ENCODE measurements around the gene OR2M3.

The OR2M3 gene

GRCh38 chr1:248196965-248197364 is at the start of gene OR2M3:
OR2M3 (plus strand) TSS chr1:248197265; CDS start chr1:248203068, 5,803 bp downstream.
- Mint-ChIP-seq H3K4me1 (ENCODE audit: low read depth) (no peaks in the 10 kb centered on the region), H3K9me3 (peaks cover 15% of the 10 kb centered on the region), H3K27ac (no peak within 1 kb of the TSS), H3K4me3 (no peak within 1 kb of the TSS), H3K27me3 (no peaks in the 10 kb centered on the region), H3K36me3 (ENCODE audit: low read depth) (no peaks in the 10 kb centered on the region)

GRCh38 chr1:248152056-248152827 is 44.8 kb upstream of the OR2M3 start:
- Mint-ChIP-seq H3K36me3 (ENCODE audit: low read depth) (no peaks in the 10 kb centered on the region), H3K4me1 (ENCODE audit: low read depth) (no peaks in the 10 kb centered on the region), H3K9me3 (peaks cover 16% of the 10 kb centered on the region), H3K4me3 (no peak overlapping the region), H3K27ac (no peak overlapping the region), H3K27me3 (no peaks in the 10 kb centered on the region)

GRCh38 chr1:248155927-248156326 is 41.1 kb upstream of the OR2M3 start:
- Mint-ChIP-seq H3K27me3 (no peaks in the 10 kb centered on the region), H3K36me3 (ENCODE audit: low read depth) (no peaks in the 10 kb centered on the region), H3K27ac (no peak overlapping the region), H3K4me3 (no peak overlapping the region), H3K9me3 (no peaks in the 10 kb centered on the region), H3K4me1 (ENCODE audit: low read depth) (no peaks in the 10 kb centered on the region)

- Mint-ChIP-seq H3K4me3 (no peak overlapping the region), H3K27me3 (no peaks in the 10 kb centered on the region), H3K27ac (no peak overlapping the region), H3K4me1 (ENCODE audit: low read depth) (no peaks in the 10 kb centered on the region), H3K9me3 (no peaks in the 10 kb centered on the region), H3K36me3 (ENCODE audit: low read depth) (no peaks in the 10 kb centered on the region)
Observed at GRCh38 chr1:248158758-248159157, 38.3 kb upstream of the OR2M3 start.

GRCh38 chr1:248164031-248164430 is 33.0 kb upstream of the OR2M3 start:
- no peak overlapping the region for H3K27ac Mint-ChIP-seq
- H3K4me1 Mint-ChIP-seq (ENCODE audit: low read depth) = no peaks in the 10 kb centered on the region
- H3K9me3 Mint-ChIP-seq = no peaks in the 10 kb centered on the region
- no peaks in the 10 kb centered on the region for H3K36me3 Mint-ChIP-seq (ENCODE audit: low read depth)
- no peaks in the 10 kb centered on the region for H3K27me3 Mint-ChIP-seq
- H3K4me3 Mint-ChIP-seq = no peak overlapping the region

- Mint-ChIP-seq H3K9me3 (no peaks in the 10 kb centered on the region), H3K4me1 (ENCODE audit: low read depth) (no peaks in the 10 kb centered on the region), H3K27ac (no peak overlapping the region), H3K36me3 (ENCODE audit: low read depth) (no peaks in the 10 kb centered on the region), H3K4me3 (no peak overlapping the region), H3K27me3 (no peaks in the 10 kb centered on the region)
Observed at GRCh38 chr1:248165186-248165585, 31.9 kb upstream of the OR2M3 start.

GRCh38 chr1:248174521-248174920 is 22.5 kb upstream of the OR2M3 start, which contains the start of gene OR2M2:
OR2M2 (plus strand) TSS chr1:248174821; CDS start chr1:248179986, 5,165 bp downstream.
- Mint-ChIP-seq H3K27me3 (no peaks in the 10 kb centered on the region), H3K4me3 (no peak within 1 kb of the TSS), H3K27ac (no peak within 1 kb of the TSS), H3K4me1 (ENCODE audit: low read depth) (no peaks in the 10 kb centered on the region), H3K9me3 (no peaks in the 10 kb centered on the region), H3K36me3 (ENCODE audit: low read depth) (no peaks in the 10 kb centered on the region)

- Mint-ChIP-seq H3K4me3 (no peak overlapping the region), H3K27me3 (no peaks in the 10 kb centered on the region), H3K9me3 (peaks cover 4% of the 10 kb centered on the region), H3K27ac (no peak overlapping the region), H3K4me1 (ENCODE audit: low read depth) (no peaks in the 10 kb centered on the region), H3K36me3 (ENCODE audit: low read depth) (no peaks in the 10 kb centered on the region)
Observed at GRCh38 chr1:248183996-248184395, 13.1 kb upstream of the OR2M3 start.

GRCh38 chr1:248187363-248187762 is 9.7 kb upstream of the OR2M3 start:
- H3K4me3 Mint-ChIP-seq = no peak overlapping the region
- peaks cover 4% of the 10 kb centered on the region for H3K9me3 Mint-ChIP-seq
- no peaks in the 10 kb centered on the region for H3K36me3 Mint-ChIP-seq (ENCODE audit: low read depth)
- H3K27ac Mint-ChIP-seq = no peak overlapping the region
- H3K27me3 Mint-ChIP-seq = no peaks in the 10 kb centered on the region
- no peaks in the 10 kb centered on the region for H3K4me1 Mint-ChIP-seq (ENCODE audit: low read depth)

- H3K27me3 Mint-ChIP-seq = no peaks in the 10 kb centered on the region
- H3K9me3 Mint-ChIP-seq = peaks cover 10% of the 10 kb centered on the region
- no peak overlapping the region for H3K4me3 Mint-ChIP-seq
- H3K36me3 Mint-ChIP-seq (ENCODE audit: low read depth) = no peaks in the 10 kb centered on the region
- H3K4me1 Mint-ChIP-seq (ENCODE audit: low read depth) = no peaks in the 10 kb centered on the region
- H3K27ac Mint-ChIP-seq = no peak overlapping the region
Observed at GRCh38 chr1:248189026-248189425, 8.0 kb upstream of the OR2M3 start.

- Mint-ChIP-seq H3K9me3 (peaks cover 15% of the 10 kb centered on the region), H3K4me3 (no peak overlapping the region), H3K4me1 (ENCODE audit: low read depth) (no peaks in the 10 kb centered on the region), H3K27ac (no peak overlapping the region), H3K36me3 (ENCODE audit: low read depth) (no peaks in the 10 kb centered on the region), H3K27me3 (no peaks in the 10 kb centered on the region)
Observed at GRCh38 chr1:248194117-248194516, 2.9 kb upstream of the OR2M3 start.

GRCh38 chr1:248215880-248216279 is 18.8 kb downstream of the OR2M3 start:
- Mint-ChIP-seq H3K36me3 (ENCODE audit: low read depth) (no peaks in the 10 kb centered on the region), H3K27ac (no peak overlapping the region), H3K4me1 (ENCODE audit: low read depth) (no peaks in the 10 kb centered on the region), H3K27me3 (peaks cover 8% of the 10 kb centered on the region), H3K9me3 (no peaks in the 10 kb centered on the region), H3K4me3 (no peak overlapping the region)

GRCh38 chr1:248225537-248225936 is 28.5 kb downstream of the OR2M3 start:
- Mint-ChIP-seq H3K27ac (no peak overlapping the region), H3K4me1 (ENCODE audit: low read depth) (no peaks in the 10 kb centered on the region), H3K9me3 (peaks cover 9% of the 10 kb centered on the region), H3K27me3 (no peaks in the 10 kb centered on the region), H3K4me3 (no peak overlapping the region), H3K36me3 (ENCODE audit: low read depth) (no peaks in the 10 kb centered on the region)

GRCh38 chr1:248229360-248229908 is 32.4 kb downstream of the OR2M3 start:
- H3K9me3 Mint-ChIP-seq = peaks cover 9% of the 10 kb centered on the region
- H3K4me1 Mint-ChIP-seq (ENCODE audit: low read depth) = no peaks in the 10 kb centered on the region
- H3K4me3 Mint-ChIP-seq = no peak overlapping the region
- no peaks in the 10 kb centered on the region for H3K27me3 Mint-ChIP-seq
- H3K27ac Mint-ChIP-seq = no peak overlapping the region
- H3K36me3 Mint-ChIP-seq (ENCODE audit: low read depth) = no peaks in the 10 kb centered on the region

GRCh38 chr1:248231117-248231516 is 34.1 kb downstream of the OR2M3 start, which contains the start of gene OR2M4:
OR2M4 (plus strand) TSS chr1:248231417; CDS start chr1:248238929, 7,512 bp downstream.
- no peaks in the 10 kb centered on the region for H3K27me3 Mint-ChIP-seq
- H3K4me3 Mint-ChIP-seq = no peak within 1 kb of the TSS
- H3K27ac Mint-ChIP-seq = no peak within 1 kb of the TSS
- no peaks in the 10 kb centered on the region for H3K4me1 Mint-ChIP-seq (ENCODE audit: low read depth)
- no peaks in the 10 kb centered on the region for H3K36me3 Mint-ChIP-seq (ENCODE audit: low read depth)
- H3K9me3 Mint-ChIP-seq = peaks cover 5% of the 10 kb centered on the region

GRCh38 chr1:248239478-248239877 is 42.4 kb downstream of the OR2M3 start:
- Mint-ChIP-seq H3K27me3 (peaks cover 12% of the 10 kb centered on the region), H3K9me3 (no peaks in the 10 kb centered on the region), H3K27ac (no peak overlapping the region), H3K36me3 (ENCODE audit: low read depth) (no peaks in the 10 kb centered on the region), H3K4me3 (no peak overlapping the region), H3K4me1 (ENCODE audit: low read depth) (peaks cover 3% of the 10 kb centered on the region)
